Measurements from ENCODE around the gene ZNF175. TPM values are rescaled to one million over a fixed set of nuclear protein-coding genes. Genes with fewer than 3 reads are reported as not detected.

The ZNF175 gene
- 6.1 TPM for total RNA-seq

DNA sequence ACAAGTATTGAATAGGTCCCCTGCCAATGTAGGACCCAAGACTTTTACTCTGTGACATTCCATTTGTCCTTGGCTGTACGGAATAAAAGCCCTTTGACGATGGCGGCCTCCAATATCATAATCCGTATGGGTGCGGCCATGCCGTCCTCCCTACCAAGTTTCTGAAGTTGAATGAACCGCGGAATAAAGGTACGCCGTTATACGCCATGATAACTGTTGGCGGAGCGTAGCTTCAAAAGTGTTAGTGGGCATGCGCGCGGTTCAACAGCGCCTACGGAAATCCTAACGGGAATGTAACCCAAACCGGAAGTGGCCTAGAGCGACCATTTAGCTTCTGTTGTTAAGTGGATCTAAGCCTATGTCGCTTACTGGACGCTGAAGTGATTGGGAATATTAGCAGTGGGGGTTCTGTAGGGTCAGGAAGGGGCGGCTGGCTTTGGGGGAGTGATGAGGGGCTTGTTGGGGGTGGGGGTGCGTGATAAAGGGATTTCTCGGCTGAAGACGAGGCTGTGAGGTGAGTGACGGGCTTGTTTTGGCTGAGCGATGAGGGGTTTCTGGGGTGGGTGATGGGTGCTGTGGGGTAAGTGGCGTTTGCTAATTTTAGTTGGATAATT is at the start of gene ZNF175:
TSS of gene ZNF175 (plus strand) at position 322 of the 614 bp plus-strand sequence. CDS start 2,047 bp downstream, outside the sequence.
- Histone ChIP-seq H3K27ac (peak within 1 kb of the TSS; percentile 49 to 72), H3K27me3 (no peaks in the 10 kb centered on the region), H3K4me3 (peak within 1 kb of the TSS; percentile 56 to 94), H3K4me1 (peaks cover 0 to 12% of the 10 kb centered on the region in 2 donors), H3K9me3 (no peaks in the 10 kb centered on the region), H3K36me3 (peaks cover 7 to 20% of the 10 kb centered on the region in 2 donors)
- peak; percentile 74 to 97 for DNase-seq (ENCODE audit: low spot score in 2 of 2)
- TF ChIP-seq, protein P1, sequence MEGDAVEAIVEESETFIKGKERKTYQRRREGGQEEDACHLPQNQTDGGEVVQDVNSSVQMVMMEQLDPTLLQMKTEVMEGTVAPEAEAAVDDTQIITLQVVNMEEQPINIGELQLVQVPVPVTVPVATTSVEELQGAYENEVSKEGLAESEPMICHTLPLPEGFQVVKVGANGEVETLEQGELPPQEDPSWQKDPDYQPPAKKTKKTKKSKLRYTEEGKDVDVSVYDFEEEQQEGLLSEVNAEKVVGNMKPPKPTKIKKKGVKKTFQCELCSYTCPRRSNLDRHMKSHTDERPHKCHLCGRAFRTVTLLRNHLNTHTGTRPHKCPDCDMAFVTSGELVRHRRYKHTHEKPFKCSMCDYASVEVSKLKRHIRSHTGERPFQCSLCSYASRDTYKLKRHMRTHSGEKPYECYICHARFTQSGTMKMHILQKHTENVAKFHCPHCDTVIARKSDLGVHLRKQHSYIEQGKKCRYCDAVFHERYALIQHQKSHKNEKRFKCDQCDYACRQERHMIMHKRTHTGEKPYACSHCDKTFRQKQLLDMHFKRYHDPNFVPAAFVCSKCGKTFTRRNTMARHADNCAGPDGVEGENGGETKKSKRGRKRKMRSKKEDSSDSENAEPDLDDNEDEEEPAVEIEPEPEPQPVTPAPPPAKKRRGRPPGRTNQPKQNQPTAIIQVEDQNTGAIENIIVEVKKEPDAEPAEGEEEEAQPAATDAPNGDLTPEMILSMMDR (IDR thresholded peaks at IDR 0.05), result no peak
- intact Hi-C loops (cut with DNase I), result loop anchor here (1.0 to 5.0 kb wide), 6 partner anchors 23 to 464 kb away; partner anchors contain the start of genes C19orf84 and CTU1

DNA sequence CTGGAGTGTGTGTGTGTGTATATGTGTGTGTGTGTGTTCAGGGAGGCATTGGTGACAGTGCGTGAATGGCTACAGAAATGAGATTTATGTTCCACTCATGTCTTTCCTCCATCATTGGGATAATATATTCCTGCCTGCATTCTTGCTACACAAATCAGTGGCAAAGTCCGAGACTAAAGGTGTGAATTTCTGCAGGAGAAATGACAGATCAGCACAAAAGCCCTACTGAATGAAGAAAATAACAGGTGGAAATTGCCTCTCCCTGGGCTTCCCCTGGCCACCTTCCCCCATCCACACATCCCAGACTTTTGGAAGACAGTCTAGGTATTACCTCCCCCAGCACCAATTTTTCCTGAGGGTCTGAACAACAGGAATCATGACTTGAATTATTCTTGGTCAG is 49.7 kb upstream of the ZNF175 start:
- TF ChIP-seq, protein P1 (IDR thresholded peaks at IDR 0.05), result no peak
- intact Hi-C loops (cut with DNase I), result no loop called here

DNA sequence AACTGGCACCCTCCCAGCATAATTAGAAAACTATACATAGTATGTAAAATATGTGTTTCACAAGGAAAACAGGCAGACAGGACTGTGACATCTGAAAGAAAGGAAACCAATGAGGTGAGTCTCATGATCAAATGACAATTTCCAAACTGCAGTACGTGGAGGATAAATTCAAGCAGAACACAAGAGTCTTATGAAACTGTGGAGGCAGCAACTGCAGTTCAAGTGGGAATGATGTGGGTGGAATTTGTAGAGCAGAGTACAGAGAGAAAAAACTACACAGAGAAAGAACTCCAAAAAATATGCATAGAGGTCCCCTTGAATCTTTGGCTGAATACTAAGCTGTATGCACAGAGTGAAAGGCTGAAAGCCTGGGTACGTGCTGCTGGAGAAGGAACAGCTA is 49.3 kb upstream of the ZNF175 start:
- Histone ChIP-seq H3K27ac (no peak overlapping the region), H3K27me3 (no peaks in the 10 kb centered on the region), H3K4me1 (no peaks in the 10 kb centered on the region), H3K36me3 (no peaks in the 10 kb centered on the region), H3K9me3 (peaks cover 0 to 3% of the 10 kb centered on the region in 2 donors), H3K4me3 (no peak overlapping the region)
- DNase-seq (ENCODE audit: low spot score in 2 of 2), result no peak
- intact Hi-C loops (cut with DNase I), result no loop called here
- TF ChIP-seq, protein P1 (IDR thresholded peaks at IDR 0.05), result no peak

More for the DNA sequence above, 49.7 kb upstream of the ZNF175 start:
- Histone ChIP-seq H3K4me1 (no peaks in the 10 kb centered on the region), H3K36me3 (no peaks in the 10 kb centered on the region), H3K27me3 (no peaks in the 10 kb centered on the region), H3K4me3 (no peak overlapping the region), H3K27ac (no peak overlapping the region), H3K9me3 (peaks cover 0 to 3% of the 10 kb centered on the region in 2 donors)
- DNase-seq (ENCODE audit: low spot score in 2 of 2), result no peak

DNA sequence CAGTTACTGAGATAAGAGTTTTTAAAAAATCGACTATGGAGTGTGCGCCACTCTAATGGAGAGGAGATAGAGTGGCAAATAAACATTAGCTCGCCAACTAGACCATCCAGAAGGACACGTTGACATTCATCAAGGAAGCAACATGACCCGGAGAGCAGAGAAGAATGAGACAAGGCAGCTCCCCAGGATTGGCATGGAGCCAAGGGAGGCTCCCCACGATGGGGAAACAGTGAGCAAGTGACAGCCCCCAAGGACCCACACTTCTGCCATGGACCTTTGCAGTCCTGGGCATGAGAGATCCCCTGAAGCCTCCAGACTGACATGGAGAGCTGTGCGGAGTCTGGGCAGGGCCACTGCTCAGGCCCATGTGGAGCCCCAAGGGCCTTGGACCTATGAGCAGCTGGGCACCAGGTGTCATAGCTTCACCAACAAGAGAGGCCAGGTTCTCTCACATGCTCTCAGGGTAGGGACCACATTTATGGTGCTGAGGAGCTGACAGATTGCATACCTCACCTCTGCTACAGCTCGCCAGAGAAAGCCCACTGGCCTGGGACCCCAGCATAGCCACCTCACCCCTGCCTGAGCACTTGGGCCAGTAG is 46.3 kb upstream of the ZNF175 start:
- no peak for DNase-seq (ENCODE audit: low spot score in 2 of 2)
- intact Hi-C loops (cut with DNase I), result no loop called here
- H3K36me3 ChIP-seq, result no peaks in the 10 kb centered on the region
- no peak overlapping the region for H3K4me3 ChIP-seq
- TF ChIP-seq, protein P1 (IDR thresholded peaks at IDR 0.05), result no peak
- H3K9me3 ChIP-seq, result no peaks in the 10 kb centered on the region
- no peaks in the 10 kb centered on the region for H3K27me3 ChIP-seq
- H3K27ac ChIP-seq, result no peak overlapping the region
- no peaks in the 10 kb centered on the region for H3K4me1 ChIP-seq

DNA sequence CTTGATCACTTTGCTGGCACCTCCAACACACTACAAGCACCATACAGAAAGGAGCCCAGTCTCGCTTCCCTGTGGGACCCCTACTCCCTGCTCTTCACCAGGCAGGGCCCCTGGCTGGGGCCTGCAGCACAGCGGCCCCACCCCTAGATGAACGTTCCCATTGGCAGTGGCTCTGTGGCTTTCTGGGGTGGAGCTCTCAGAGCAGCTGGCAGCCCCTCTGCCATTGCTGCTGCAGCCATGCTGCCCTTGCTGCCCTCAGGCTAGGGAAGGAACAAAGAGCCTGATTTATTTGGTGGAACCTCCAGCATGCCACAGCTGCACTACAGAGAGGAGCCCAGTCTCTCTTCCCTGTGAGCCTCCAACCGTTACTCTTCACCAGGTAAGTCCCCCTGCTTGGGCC is 45.4 kb upstream of the ZNF175 start:
- Histone ChIP-seq H3K27ac (no peak overlapping the region), H3K4me3 (no peak overlapping the region), H3K36me3 (no peaks in the 10 kb centered on the region), H3K27me3 (no peaks in the 10 kb centered on the region), H3K9me3 (no peaks in the 10 kb centered on the region), H3K4me1 (no peaks in the 10 kb centered on the region)
- intact Hi-C loops (cut with DNase I), result no loop called here
- TF ChIP-seq, protein P1 (IDR thresholded peaks at IDR 0.05), result no peak
- no peak for DNase-seq (ENCODE audit: low spot score in 2 of 2)
